NCI-H524 (cell line): ENCODE data around the gene TRAPPC11.
A peak's percentile ranks its signal among the peaks of the same experiment; 100 is the strongest.
"Not testable (repeated sequence)": the region's sequence is repeated elsewhere in the genome, so short reads cannot be mapped to it uniquely, and the experiment has no call there.

Experiments
- DNase-seq, 2 experiments: peaks; one replicate each; lab custom pipeline; 2025; lab: John Stamatoyannopoulos, UW

The TRAPPC11 gene

GRCh38 chr4:183721207-183722081 is 62.4 kb downstream of the TRAPPC11 start:
- no peak for DNase-seq

DNA sequence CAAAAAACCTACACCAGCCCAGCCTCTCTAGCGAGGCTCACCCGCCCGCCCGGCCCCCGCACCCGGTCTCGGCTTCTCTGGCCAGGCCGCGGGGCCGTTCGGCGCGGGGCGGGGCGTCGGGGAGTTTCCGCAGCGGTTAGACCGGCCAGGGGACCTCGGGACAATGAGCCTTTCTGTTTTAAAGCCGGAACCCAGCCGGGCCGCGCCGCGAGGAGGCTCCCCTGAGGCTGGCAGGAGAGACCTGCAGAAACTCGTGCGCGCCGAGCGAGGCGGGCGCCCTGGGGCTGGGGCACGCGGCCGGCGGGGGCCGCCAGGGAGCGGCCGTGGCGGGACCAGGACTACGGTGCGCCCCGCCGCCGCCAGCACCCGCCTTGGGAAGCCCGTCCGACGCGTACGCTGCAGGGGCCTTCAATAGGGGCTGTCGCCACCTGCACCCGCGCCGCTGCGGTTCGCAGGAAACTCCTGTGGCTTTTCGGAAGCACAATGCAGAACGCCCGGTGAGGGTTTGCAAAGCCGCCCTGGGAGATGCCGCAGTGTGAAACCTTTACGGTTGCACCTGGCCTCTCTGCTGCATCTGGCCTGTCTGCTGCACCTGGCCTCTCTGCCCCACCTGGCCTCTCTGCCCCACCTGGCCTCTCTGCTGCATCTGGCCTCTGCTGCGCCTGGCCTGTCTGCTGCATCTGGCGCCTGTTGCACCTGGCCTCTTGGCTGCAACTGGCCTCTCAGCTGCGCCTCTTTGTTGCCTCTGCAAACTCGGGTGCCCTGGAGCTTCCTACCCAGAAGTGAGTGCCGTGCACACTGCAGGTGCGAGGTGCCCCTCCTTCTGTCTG is 63.9 kb downstream of the TRAPPC11 start:
- peak in 1 of 2 experiments; percentile 46 for DNase-seq

DNA sequence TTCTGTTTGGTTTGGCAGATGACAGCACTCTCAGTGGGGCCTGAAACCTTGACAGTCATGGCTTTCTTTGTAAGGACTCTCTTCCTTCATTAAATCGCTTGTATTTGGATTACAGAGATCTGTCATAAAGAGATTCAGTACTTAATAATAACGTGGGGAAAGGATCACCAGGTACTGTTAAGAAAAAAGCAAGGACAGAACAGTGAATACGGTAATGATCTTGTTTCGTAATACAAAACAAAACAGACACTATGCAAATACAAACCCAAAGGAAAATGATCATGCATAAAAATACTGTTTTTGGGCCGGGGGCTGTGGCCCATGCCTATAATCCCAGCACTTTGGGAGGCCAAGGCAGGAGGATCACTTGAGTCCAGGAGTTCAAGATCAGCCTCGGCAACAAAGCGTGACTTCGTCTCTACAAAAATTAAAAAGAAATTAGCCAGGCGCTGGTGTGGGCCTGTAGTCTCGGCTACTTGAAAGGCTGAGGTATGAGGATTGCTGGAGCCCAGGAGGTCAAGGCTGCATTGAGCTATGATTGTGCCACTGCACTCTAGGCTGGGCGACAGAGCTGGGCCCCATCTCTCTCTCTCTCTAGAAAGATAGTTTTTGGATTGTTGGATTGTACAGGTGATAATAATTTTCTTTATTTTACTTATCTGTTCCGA is 64.6 kb downstream of the TRAPPC11 start:
- DNase-seq: no peak

DNA sequence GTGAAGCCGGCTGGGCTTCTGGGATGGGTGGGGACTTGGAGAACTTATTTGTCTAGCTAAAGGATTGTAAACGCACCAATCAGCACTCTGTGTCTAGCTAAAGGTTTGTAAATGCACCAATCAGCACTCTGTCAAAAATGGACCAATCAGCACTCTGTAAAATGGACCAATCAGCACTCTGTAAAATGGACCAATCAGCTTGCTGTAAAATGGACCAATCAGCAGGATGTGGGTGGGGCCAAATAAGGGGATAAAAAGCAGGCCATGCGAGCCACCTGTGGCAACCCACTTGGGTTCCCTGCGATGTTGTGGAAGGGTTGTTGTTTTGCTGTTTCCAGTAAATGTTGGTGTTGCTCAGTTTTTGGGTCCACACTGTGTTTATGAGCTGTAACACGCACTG is 66.5 kb downstream of the TRAPPC11 start:
- not testable (repeated sequence) for DNase-seq

DNA sequence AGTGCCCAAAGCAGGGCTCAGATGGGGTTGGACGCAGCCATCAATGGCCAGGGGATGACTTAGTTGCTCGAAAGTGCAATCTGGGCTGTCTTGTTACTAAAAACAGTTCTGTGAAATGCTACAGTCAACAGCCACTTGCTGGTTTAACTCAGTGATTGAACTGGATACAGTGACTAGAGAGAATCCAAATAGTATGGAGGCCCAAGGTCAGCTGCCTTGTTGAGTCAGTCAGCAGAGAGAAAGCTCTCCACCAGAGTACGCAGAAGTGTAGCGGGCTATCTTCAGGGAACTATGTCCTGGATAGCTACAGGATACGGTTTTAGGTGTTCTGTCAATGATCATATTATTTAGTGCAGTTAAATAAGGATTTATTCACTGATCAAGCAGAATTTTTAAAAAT is 68.4 kb downstream of the TRAPPC11 start:
- no peak for DNase-seq

DNA sequence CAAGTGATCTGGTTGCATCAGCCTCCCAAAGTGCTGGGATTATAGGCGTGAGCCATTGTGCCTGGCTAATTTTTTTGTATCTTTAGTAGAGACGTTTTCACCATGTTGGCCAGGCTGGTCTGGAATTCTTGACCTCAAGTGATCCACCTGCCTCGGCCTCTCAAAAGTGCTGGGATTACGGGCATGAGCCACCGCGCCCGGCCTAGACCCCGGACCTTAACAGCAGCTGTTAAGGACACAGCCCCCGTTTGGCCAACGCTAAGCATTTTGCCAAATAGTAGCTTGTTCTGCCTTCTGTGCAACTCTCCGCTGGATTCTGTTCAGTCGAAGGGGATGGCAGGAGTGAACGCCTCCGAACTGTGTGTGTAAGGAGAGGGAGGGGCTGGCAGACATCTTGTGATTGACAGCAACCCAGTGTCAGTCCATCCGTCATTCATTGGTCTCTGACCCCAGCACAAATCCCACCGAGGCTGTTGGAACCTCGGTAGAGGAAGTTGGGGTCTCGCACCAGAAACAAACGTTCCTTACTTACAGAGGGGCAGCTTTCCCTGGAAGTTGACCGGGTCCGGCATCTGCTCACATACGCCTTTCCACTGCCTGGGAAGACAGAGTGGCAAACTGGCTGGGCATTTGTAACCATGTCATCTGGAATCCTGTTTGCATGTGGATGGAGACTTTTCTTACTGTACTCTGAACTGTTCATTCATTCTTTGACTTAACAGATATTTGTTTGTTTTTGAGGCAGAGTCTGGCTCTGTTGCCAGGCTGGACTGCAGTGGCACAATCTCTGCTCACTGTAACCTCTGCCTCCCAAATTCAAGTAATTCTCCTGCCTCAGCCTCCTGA is 69.4 kb downstream of the TRAPPC11 start:
- DNase-seq: no peak

- DNase-seq: no peak
Observed at GRCh38 chr4:183729069-183729406, 69.9 kb downstream of the TRAPPC11 start.

- no peak for DNase-seq
Observed at GRCh38 chr4:183729430-183730328, 70.6 kb downstream of the TRAPPC11 start.

- DNase-seq: no peak
Observed at GRCh38 chr4:183732296-183732695, 73.2 kb downstream of the TRAPPC11 start.

DNA sequence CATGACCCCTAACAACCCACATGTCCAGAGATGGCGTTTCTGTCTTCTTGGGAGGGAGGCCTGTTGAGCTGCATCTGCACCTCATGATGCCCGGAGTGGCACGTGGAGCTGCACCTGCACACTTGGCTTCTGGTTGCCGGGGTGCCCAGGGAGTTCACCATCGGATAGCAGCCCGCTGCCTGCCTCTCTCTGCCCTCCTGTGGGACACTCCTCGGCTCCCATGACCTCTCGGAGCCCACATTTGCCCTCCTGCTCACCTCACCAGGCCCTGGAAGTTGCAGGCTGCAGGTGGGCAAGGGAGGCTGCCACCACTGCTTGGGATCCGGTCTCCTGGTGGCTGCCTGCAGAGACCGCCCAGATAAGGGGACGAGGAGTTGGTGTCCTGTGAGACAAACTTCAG is 74.1 kb downstream of the TRAPPC11 start:
- DNase-seq: no peak

DNA sequence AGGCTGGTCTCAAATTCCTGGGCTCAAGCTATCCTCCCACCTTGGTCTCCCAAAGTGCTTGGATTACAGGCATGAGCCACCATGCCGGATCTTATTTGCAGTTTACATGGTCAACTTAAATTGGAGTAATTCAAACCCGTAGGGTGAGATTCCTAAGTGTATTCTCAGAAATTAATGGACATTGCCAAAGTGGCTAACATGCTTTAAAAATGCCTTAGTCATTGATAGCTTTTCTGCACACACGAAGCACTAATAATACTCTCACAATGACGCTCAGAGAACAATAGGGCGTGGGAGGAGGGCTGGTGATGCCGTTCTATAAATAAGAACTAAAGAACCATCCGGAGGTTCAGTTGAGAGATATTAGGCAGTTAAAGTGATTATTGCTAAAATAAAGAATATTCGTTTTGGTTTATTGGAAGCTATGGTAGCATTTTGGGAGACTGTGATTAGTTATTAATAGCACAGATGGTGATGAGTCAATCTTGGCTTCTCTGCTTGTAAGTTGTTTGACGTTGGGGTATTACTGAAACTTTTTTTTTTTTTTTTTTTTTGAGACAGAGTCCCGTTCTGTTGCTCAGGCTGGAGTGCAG is 79.1 kb downstream of the TRAPPC11 start:
- DNase-seq: no peak

DNA sequence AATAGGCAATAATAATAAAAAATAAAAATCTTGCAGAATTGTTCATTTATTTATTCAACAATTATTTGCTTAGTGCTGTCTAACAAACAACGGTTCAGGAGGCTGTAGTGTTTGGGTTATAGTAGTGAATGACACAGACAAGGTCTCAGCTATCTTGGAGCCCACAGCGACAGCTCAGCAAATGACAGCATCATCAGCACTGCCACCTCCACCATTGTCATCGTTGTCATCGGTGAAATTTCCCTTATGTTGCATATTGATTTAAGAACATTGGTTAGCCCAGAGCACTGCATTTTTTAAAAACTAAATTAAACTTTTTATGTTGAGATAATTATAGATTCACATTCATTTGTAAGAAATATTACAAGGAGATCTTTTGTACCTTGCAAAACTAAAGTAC is 79.9 kb downstream of the TRAPPC11 start:
- no peak for DNase-seq

DNA sequence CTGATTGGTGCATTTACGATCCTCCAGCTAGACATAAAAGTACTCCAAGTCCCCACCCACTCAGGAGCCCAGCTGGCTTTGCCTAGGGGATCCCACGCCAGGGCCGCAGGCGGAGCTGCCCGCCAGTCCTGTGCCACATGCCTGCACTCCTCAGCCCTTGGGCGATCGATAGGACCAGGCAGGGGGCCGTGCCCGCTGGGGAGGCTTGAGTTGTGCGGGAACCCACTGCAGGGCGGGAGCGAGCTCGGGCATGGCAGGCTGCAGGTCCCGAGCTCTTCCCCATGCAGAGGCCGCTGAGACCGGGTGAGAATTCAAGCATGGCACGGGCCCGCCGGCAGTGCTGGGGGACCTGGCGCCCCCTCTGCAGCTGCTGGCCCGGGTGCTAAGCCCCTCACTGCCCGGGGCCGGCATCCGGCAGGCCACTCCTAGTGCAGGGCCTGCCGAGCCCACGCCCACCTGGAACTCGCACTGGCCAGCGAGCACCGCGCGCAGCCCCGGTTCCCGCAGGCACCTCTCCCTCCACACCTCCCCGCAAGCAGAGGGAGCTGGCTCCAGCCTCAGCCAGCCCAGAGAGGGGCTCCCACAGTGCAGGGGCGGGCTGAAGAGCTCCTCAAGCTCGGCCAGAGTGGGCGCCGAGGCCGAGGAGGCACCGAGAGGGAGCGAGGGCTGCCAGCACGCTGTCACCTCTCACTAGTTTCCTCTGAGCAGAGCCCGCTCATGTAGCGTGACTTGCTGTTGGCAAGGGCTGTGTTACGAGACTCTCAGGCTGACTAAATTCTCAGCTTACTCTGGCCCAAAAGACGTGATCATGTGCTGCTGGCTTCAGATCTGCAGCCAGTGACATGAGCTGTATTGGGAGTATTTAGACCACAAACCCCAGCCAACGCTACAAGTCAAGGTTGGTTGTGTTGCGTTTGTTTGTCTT is 87.5 kb downstream of the TRAPPC11 start:
- DNase-seq: no peak

DNA sequence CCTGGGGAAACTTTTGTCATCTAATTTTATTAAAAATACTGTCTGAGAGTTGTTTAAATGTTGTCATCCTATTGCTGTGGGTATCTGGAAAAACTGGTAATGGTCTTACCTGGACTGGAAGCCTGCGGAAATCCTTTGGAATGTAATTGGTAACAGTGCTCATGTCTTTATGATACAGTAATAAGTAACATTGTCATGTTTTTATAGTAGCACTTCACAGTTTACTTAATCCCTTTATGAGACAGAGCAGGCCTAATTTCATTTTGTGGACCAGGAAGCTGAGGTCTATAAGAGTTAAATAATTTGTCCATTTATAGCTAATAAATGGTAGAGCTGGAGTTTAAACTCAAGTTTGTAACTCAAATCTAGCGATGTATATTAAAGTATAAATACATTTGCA is 88.3 kb downstream of the TRAPPC11 start:
- DNase-seq: no peak

DNA sequence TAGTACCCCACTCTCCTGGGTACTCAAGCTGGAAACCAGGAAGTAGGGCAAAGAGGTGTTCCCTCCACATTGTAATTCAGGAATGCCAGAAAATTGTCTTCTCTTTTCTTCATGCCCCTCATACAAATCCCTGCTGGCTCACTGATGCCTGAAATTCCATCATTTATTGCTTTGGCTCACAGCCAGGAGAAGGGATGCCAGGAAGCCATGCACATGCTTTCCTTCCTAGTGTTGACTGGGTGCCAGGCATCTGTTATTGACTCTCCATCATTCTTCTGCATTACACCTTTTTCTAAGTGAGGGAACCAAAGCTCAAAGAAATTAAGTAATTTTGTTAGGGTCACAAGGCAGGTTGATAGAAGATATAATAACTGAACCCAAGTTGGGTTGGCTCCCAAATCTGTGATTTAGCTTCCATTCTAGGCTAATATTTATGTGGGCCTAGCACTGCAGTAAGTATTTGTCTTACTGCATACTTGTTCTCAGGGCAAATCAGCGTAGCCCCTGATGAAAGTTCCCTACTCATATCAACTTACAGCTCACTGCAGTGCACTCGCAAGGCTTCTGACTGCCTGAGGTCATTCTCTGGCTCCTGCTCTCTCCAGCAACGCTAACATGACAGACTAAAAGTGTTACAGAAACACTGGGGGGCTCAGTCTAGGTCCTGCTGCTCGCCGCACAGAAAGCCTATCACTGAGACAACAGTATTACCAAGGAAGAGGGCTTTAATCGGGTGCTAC is 89.0 kb downstream of the TRAPPC11 start:
- peak in 1 of 2 experiments; percentile 1 for DNase-seq

DNA sequence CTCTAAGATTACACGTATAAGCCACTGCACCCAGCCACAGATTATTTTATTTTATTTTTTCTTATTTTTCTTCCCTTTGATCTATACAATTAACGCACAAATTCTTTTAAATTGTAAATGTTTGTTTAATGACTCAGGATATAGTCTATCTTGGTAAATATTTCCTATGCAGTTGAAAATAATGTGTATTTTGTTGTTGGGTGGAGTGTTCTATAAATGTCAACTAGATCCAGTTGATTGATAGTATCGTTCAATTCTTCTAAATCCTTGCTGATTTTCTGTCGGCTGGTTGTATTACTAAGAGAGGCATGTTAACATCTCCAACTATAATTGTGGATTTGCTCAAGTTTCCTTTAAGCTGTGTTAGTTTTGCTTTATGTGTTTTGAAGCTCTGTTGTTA is 92.0 kb downstream of the TRAPPC11 start:
- no peak for DNase-seq

GRCh38 chr4:183755596-183755995 is 96.5 kb downstream of the TRAPPC11 start:
- DNase-seq: no peak

DNA sequence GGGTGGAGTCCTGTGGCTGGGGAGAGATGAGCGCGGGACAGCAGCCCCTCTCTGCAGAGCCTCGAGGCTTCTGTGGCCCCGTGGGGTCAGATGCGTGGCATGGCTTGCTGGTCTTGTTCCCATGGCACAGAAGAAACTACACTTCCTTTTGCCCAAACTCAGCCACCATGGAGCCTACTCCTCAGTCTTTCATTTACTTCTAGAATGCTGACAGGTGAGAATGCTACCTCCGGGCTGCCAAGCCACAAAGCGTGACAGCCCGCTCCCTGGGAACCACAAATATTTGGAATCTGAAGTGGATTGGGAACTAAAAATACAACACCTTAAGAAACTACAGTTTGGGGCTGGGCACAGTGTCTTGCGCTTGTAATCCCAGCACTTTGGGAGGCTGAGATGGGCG is 98.0 kb downstream of the TRAPPC11 start:
- no peak for DNase-seq
